Measurements from ENCODE around the gene CBARP. TPM values are rescaled to one million over a fixed set of nuclear protein-coding genes. Genes with fewer than 3 reads are reported as not detected.

Gene CBARP
- total and polyA plus RNA-seq, 2 donors (not counting 3 experiments of a cell fraction or from before 2014, with no cell fraction given): 3.5 to 9.2 TPM

DNA sequence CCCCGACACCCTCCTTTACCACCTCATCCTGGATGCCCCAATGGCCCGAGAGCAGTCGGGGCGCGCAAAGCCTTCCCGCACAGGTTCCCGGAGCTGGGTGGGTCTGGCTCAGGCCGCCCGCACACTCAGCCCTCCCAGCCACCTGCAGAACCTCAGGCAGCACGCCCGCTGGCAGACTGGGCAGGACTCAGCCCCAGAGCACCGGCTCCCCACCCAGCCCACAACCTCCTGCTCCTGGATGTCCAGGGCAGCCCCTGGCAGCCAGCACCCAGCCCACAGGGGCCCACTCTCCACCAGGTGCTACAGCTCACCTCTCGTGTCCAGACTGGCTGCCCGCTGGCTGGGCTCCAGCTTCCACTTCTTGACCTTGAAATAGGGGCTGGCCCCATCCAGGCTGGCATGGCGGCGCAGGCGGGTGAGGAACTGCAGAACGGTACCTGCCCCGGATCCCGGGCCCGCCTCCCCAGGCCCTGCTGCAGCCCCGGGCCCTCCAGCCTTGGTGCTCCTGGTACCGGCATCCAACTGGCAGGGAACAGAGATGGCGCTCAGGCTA lies 4.6 kb downstream of the CBARP start:
- ChIA-PET CTCF (interaction anchor here (0.7 to 1.6 kb wide), 4 partner anchors 10 to 172 kb away, joined by 3 to 7 read pairs (median 4); no protein-coding TSS in a partner anchor), POLR2A (no interaction called here)
- Histone ChIP-seq H2AFZ (ENCODE audit: low read depth, low read length) (no peak overlapping the region), H3K4me3 (replicated peaks in 1 of 3; ENCODE audit: insufficient read depth in 1 of 3, low read depth in 1 of 3, low read length in 3 of 3) (no peak overlapping the region), H3K9me1 (replicated peaks; ENCODE audit: control insufficient read depth, extremely low read depth, insufficient read depth, low read length) (no peaks in the 10 kb centered on the region), H3K4me1 (ENCODE audit: control insufficient read depth, extremely low read depth, insufficient read depth, low read length) (peaks cover 10% of the 10 kb centered on the region), H3K79me2 (ENCODE audit: control insufficient read depth, insufficient read depth, low read length) (no peaks in the 10 kb centered on the region), H3K36me3 (ENCODE audit: control insufficient read depth in 2 of 2, extremely low read depth in 1 of 2, insufficient read depth in 2 of 2, low read length in 2 of 2) (peaks cover 0 to 18% of the 10 kb centered on the region in 2 experiments), H3K9me3 (replicated peaks; ENCODE audit: control insufficient read depth, insufficient read depth, low read length) (no peaks in the 10 kb centered on the region), H3K9ac (replicated peaks; ENCODE audit: extremely low read depth, insufficient read depth, low read length) (no peak overlapping the region), H4K20me1 (replicated peaks; ENCODE audit: control insufficient read depth, extremely low read depth, insufficient read depth, low read length) (no peaks in the 10 kb centered on the region), H3K27me3 (ENCODE audit: control insufficient read depth in 2 of 2, insufficient read depth in 2 of 2, low read length in 2 of 2) (no peaks in the 10 kb centered on the region), H3K27ac (ENCODE audit: insufficient read depth, low read depth, low read length) (no peak overlapping the region), H3K4me2 (ENCODE audit: insufficient read depth, low read length) (no peak overlapping the region)
- DNase-seq (ENCODE audit: low read depth, low spot score): no peak
- dilution Hi-C loops (cut with MboI; ENCODE audit: extremely low pct_ligation_motif_present, low sequenced_read_pairs): no loop called here
- BruUV-seq (replicated peaks): no TSS peak
- intact Hi-C loops (cut with micrococcal nuclease): no loop called here
- TF ChIP-seq GATA2 (IDR thresholded peaks at IDR 0.05; ENCODE audit: insufficient read depth, insufficient read length, low read depth, low read length): no peak
- TF ChIP-seq MAX (IDR thresholded peaks at IDR 0.05; ENCODE audit: insufficient read depth, insufficient read length): no peak
- no peak for TF ChIP-seq POLR2A (IDR thresholded peaks at IDR 0.05; ENCODE audit: low read depth, low read length)
- no peak for TF ChIP-seq JUN (IDR thresholded peaks at IDR 0.05; ENCODE audit: borderline replicate concordance, insufficient read depth, insufficient read length, low read depth)
- no peak for TF ChIP-seq FOS (IDR thresholded peaks at IDR 0.05; ENCODE audit: borderline replicate concordance, insufficient read depth, low read length)
- TF ChIP-seq POLR2AphosphoS5 (IDR thresholded peaks at IDR 0.05; ENCODE audit: insufficient read depth, low read depth, low read length): no peak
- no peak for TF ChIP-seq EZH2 (IDR thresholded peaks at IDR 0.05; ENCODE audit: borderline replicate concordance, low read depth, low read length, severe bottlenecking)
- no peak for TF ChIP-seq MYC (IDR thresholded peaks at IDR 0.05; ENCODE audit: low read depth, low read length)
- TF ChIP-seq, protein P1, sequence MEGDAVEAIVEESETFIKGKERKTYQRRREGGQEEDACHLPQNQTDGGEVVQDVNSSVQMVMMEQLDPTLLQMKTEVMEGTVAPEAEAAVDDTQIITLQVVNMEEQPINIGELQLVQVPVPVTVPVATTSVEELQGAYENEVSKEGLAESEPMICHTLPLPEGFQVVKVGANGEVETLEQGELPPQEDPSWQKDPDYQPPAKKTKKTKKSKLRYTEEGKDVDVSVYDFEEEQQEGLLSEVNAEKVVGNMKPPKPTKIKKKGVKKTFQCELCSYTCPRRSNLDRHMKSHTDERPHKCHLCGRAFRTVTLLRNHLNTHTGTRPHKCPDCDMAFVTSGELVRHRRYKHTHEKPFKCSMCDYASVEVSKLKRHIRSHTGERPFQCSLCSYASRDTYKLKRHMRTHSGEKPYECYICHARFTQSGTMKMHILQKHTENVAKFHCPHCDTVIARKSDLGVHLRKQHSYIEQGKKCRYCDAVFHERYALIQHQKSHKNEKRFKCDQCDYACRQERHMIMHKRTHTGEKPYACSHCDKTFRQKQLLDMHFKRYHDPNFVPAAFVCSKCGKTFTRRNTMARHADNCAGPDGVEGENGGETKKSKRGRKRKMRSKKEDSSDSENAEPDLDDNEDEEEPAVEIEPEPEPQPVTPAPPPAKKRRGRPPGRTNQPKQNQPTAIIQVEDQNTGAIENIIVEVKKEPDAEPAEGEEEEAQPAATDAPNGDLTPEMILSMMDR (IDR thresholded peaks at IDR 0.05; ENCODE audit: extremely low read depth in 1 of 2, insufficient read depth in 1 of 2, low read depth in 1 of 2, low read length in 2 of 2): no peak
- no peak for FAIRE-seq
